Stimulated activated CD4-positive, alpha-beta T cell treated with anti-CD3 and anti-CD28 coated beads, Interleukin-2, amount 100 ng/mL, for 48 hours (primary cell): Measurements from ENCODE around the gene ARHGAP22.

ENCODE experiments used
- DNase-seq, 2 donors: peaks; one replicate each; pipeline ENCODE4 v3.0.0-alpha.2; 2020

ARHGAP22 gene

GRCh38 chr10:48605786-48606529 is 1.1 kb upstream of the ARHGAP22 start:
- DNase-seq: no peak

- DNase-seq: no peak
Observed at GRCh38 chr10:48604039-48604990, 558 bp downstream of the ARHGAP22 start.

GRCh38 chr10:48603421-48604038 is 1.3 kb downstream of the ARHGAP22 start:
- no peak for DNase-seq

GRCh38 chr10:48602401-48603135 is 2.3 kb downstream of the ARHGAP22 start:
- no peak for DNase-seq

- DNase-seq: no peak
Observed at GRCh38 chr10:48601789-48602188, 3.1 kb downstream of the ARHGAP22 start.

- no peak for DNase-seq
Observed at GRCh38 chr10:48600645-48601505, 4.0 kb downstream of the ARHGAP22 start.

GRCh38 chr10:48599830-48600134 is 5.1 kb downstream of the ARHGAP22 start:
- no peak for DNase-seq

GRCh38 chr10:48598936-48599829 is 5.7 kb downstream of the ARHGAP22 start:
- DNase-seq: no peak

GRCh38 chr10:48598243-48598935 is 6.5 kb downstream of the ARHGAP22 start:
- no peak for DNase-seq

- no peak for DNase-seq
Observed at GRCh38 chr10:48595539-48595932, 9.3 kb downstream of the ARHGAP22 start.

GRCh38 chr10:48594803-48595538 is 9.9 kb downstream of the ARHGAP22 start:
- no peak for DNase-seq

GRCh38 chr10:48594371-48594770 is 10.5 kb downstream of the ARHGAP22 start:
- no peak for DNase-seq

GRCh38 chr10:48592346-48592745 is 12.5 kb downstream of the ARHGAP22 start:
- DNase-seq: no peak

GRCh38 chr10:48590945-48591344 is 13.9 kb downstream of the ARHGAP22 start:
- no peak for DNase-seq

- DNase-seq: no peak
Observed at GRCh38 chr10:48589266-48589665, 15.6 kb downstream of the ARHGAP22 start.

- no peak for DNase-seq
Observed at GRCh38 chr10:48587819-48588218, 17.1 kb downstream of the ARHGAP22 start.

- DNase-seq: no peak
Observed at GRCh38 chr10:48587101-48587500, 17.8 kb downstream of the ARHGAP22 start.

GRCh38 chr10:48582970-48583369 is 21.9 kb downstream of the ARHGAP22 start:
- DNase-seq: no peak

GRCh38 chr10:48580236-48580635 is 24.6 kb downstream of the ARHGAP22 start:
- DNase-seq: no peak
